ENCODE results near the gene NDUFS1.
"Not testable (repeated sequence)": the region's sequence is repeated elsewhere in the genome, so short reads cannot be mapped to it uniquely, and the experiment has no call there.

The NDUFS1 gene

GRCh38 chr2:206160807-206161179 lies 1.5 kb upstream of the NDUFS1 start:
- DNase-seq, result no peak

- no peak for DNase-seq
Observed at GRCh38 chr2:206160125-206160806, 1.0 kb upstream of the NDUFS1 start.

- DNase-seq, result no peak
Observed at GRCh38 chr2:206158563-206159345, 490 bp downstream of the NDUFS1 start.

- DNase-seq, result not testable (repeated sequence)
Observed at GRCh38 chr2:206157014-206157413, 2.2 kb downstream of the NDUFS1 start.

- DNase-seq, result no peak
Observed at GRCh38 chr2:206154197-206154596, 5.0 kb downstream of the NDUFS1 start.

GRCh38 chr2:206150631-206151030 lies 8.6 kb downstream of the NDUFS1 start:
- DNase-seq, result no peak

GRCh38 chr2:206150168-206150567 lies 9.1 kb downstream of the NDUFS1 start:
- no peak for DNase-seq

- no peak for DNase-seq
Observed at GRCh38 chr2:206149330-206149729, 9.9 kb downstream of the NDUFS1 start.

GRCh38 chr2:206145665-206146064 lies 13.6 kb downstream of the NDUFS1 start:
- no peak for DNase-seq

GRCh38 chr2:206144383-206144782 lies 14.9 kb downstream of the NDUFS1 start:
- no peak for DNase-seq

- no peak for DNase-seq
Observed at GRCh38 chr2:206143451-206143850, 15.8 kb downstream of the NDUFS1 start.

- no peak for DNase-seq
Observed at GRCh38 chr2:206127656-206128055, 31.6 kb downstream of the NDUFS1 start.

- DNase-seq, result no peak
Observed at GRCh38 chr2:206125901-206126300, 33.3 kb downstream of the NDUFS1 start.

GRCh38 chr2:206122569-206122968 lies 36.7 kb downstream of the NDUFS1 start:
- not testable (repeated sequence) for DNase-seq

GRCh38 chr2:206116278-206116677 lies 43.0 kb downstream of the NDUFS1 start:
- DNase-seq, result no peak

GRCh38 chr2:206115026-206115578 lies 44.1 kb downstream of the NDUFS1 start:
- DNase-seq, result no peak

GRCh38 chr2:206112846-206113547 lies 46.2 kb downstream of the NDUFS1 start:
- DNase-seq, result no peak

GRCh38 chr2:206112108-206112507 lies 47.1 kb downstream of the NDUFS1 start:
- DNase-seq, result no peak

GRCh38 chr2:206108713-206109112 lies 50.5 kb downstream of the NDUFS1 start:
- no peak for DNase-seq

- DNase-seq, result no peak
Observed at GRCh38 chr2:206105541-206105940, 53.7 kb downstream of the NDUFS1 start.

GRCh38 chr2:206105038-206105437 lies 54.2 kb downstream of the NDUFS1 start:
- no peak for DNase-seq

- DNase-seq, result peak in 1 of 2 donors; percentile 54
Observed at GRCh38 chr2:206098872-206099271, 60.4 kb downstream of the NDUFS1 start.

GRCh38 chr2:206098471-206098870 lies 60.8 kb downstream of the NDUFS1 start:
- DNase-seq, result no peak

- DNase-seq, result no peak
Observed at GRCh38 chr2:206096876-206097275, 62.4 kb downstream of the NDUFS1 start.
